DND-41 (cell line): Measurements from ENCODE around the gene THYN1.

ENCODE experiments used
- ATAC-seq: fragments of 200-7000 bp; cut with Tn5 transposase; 3 replicates; pipeline ENCODE4 v1.9.1; 2021; ENCODE audit warnings: low read depth; ENCODE audit not compliant: insufficient read depth
- DNase-seq: peaks from one replicate; pipeline ENCODE4 v3.0.0-alpha.2; 2020
- H2AFZ ChIP-seq: 2 replicates; pipeline ENCODE4 v1.6.0; 2012; ENCODE audit warnings: low read depth, low read length
- H3K27ac ChIP-seq: 2 replicates; pipeline ENCODE4 v1.5.1; 2012; ENCODE audit warnings: low read length, inconsistent platforms
- H3K27me3 ChIP-seq: fragments of 200-600 bp; sonication (generic); 2 replicates; pipeline ENCODE4 v1.6.0; 2012; ENCODE audit warnings: low read length, mild to moderate bottlenecking, inconsistent platforms; ENCODE audit not compliant: insufficient read depth, poor library complexity
- H3K36me3 ChIP-seq: 2 replicates; pipeline ENCODE4 v1.5.1; 2012; ENCODE audit warnings: low read length, inconsistent platforms; ENCODE audit not compliant: insufficient read depth
- H3K4me1 ChIP-seq: 2 replicates; pipeline ENCODE4 v1.5.1; 2012; ENCODE audit warnings: mild to moderate bottlenecking, low read length; ENCODE audit not compliant: insufficient read depth
- H3K4me2 ChIP-seq: 2 replicates; pipeline ENCODE4 v1.6.0; 2012; ENCODE audit warnings: mild to moderate bottlenecking, moderate library complexity, low read length, inconsistent platforms; ENCODE audit not compliant: insufficient read depth
- H3K4me3 ChIP-seq, 2 experiments: fragments of 200-600 bp in 1 of 2; shearing (Covaris generic) in 1 of 2; 2 replicates each; pipeline ENCODE4 v1.5.1; 2012 to 2016; ENCODE audit warnings: inconsistent platforms in 2 of 2, low read length in 2 of 2, mild to moderate bottlenecking in 2 of 2, low read depth in 1 of 2, moderate library complexity in 1 of 2
- H3K79me2 ChIP-seq: 2 replicates; pipeline ENCODE4 v1.6.0; 2012; ENCODE audit warnings: low read length, inconsistent platforms; ENCODE audit not compliant: insufficient read depth
- H3K9ac ChIP-seq: 2 replicates; pipeline ENCODE4 v1.6.0; 2012; ENCODE audit warnings: low read depth, mild to moderate bottlenecking, inconsistent platforms, low read length, moderate library complexity
- H3K9me3 ChIP-seq: 2 replicates; pipeline ENCODE4 v1.5.1; 2012; ENCODE audit warnings: low read length, moderate library complexity, mild to moderate bottlenecking, inconsistent platforms; ENCODE audit not compliant: insufficient read depth, severe bottlenecking
- H4K20me1 ChIP-seq: 2 replicates; pipeline ENCODE4 v1.6.0; 2012; ENCODE audit warnings: low read length; ENCODE audit not compliant: insufficient read depth
- EZH2 ChIP-seq: IDR thresholded peaks from 3 replicates; pipeline ENCODE4 v1.6.1; 2012; ENCODE audit warnings: borderline replicate concordance, low read depth, mild to moderate bottlenecking, moderate library complexity, low read length, inconsistent platforms; ENCODE audit not compliant: severe bottlenecking
- TF ChIP-seq, protein P1 (sequence below): IDR thresholded peaks from 2 replicates; pipeline ENCODE4 v1.5.1; 2012; ENCODE audit warnings: borderline replicate concordance, low read length, moderate library complexity, mild to moderate bottlenecking; ENCODE audit not compliant: poor library complexity, severe bottlenecking; ENCODE audit errors: extremely low read depth

Gene THYN1

DNA sequence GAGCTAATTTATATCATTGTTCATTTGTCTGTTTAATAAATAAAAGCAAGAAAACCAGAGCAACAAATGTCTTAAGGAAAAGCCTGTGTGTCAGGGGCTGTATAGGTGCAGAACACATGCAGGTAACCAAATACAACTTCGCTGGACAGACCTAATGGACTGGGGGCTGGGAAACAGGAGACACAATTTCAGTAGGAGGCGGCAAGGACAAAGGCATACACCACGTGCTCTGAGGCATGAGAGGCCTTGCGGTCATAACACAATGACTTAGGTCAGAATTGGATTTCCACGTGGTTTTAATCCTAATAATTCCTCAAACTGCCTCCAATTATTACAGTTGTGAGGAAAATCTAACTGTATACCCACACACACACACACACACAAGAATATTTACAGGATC, 14.3 kb upstream of the THYN1 start:
- Histone ChIP-seq H4K20me1 (no peaks in the 10 kb centered on the region), H3K4me3 (no peak overlapping the region), H2AFZ (no peak overlapping the region), H3K4me2 (no peak overlapping the region), H3K9ac (no peak overlapping the region), H3K4me1 (peaks cover 35% of the 10 kb centered on the region), H3K36me3 (peaks cover 21% of the 10 kb centered on the region), H3K27me3 (no peaks in the 10 kb centered on the region), H3K27ac (no peak overlapping the region; the same call in 1 of the 2 replicates), H3K9me3 (no peaks in the 10 kb centered on the region), H3K79me2 (peaks cover 51% of the 10 kb centered on the region)
- TF ChIP-seq, protein P1, sequence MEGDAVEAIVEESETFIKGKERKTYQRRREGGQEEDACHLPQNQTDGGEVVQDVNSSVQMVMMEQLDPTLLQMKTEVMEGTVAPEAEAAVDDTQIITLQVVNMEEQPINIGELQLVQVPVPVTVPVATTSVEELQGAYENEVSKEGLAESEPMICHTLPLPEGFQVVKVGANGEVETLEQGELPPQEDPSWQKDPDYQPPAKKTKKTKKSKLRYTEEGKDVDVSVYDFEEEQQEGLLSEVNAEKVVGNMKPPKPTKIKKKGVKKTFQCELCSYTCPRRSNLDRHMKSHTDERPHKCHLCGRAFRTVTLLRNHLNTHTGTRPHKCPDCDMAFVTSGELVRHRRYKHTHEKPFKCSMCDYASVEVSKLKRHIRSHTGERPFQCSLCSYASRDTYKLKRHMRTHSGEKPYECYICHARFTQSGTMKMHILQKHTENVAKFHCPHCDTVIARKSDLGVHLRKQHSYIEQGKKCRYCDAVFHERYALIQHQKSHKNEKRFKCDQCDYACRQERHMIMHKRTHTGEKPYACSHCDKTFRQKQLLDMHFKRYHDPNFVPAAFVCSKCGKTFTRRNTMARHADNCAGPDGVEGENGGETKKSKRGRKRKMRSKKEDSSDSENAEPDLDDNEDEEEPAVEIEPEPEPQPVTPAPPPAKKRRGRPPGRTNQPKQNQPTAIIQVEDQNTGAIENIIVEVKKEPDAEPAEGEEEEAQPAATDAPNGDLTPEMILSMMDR, result no peak
- no peak for TF ChIP-seq EZH2
- DNase-seq (no peak), ATAC-seq (no peak)

- Histone ChIP-seq H3K79me2 (peaks cover 45% of the 10 kb centered on the region), H4K20me1 (peaks cover 5% of the 10 kb centered on the region; the same call in 1 of the 2 replicates), H3K36me3 (peaks cover 27% of the 10 kb centered on the region), H3K4me1 (peaks cover 32% of the 10 kb centered on the region), H3K27ac (peak overlapping the region; percentile 14; the same call in 1 of the 2 replicates), H3K9me3 (no peaks in the 10 kb centered on the region), H3K9ac (no peak overlapping the region), H2AFZ (no peak overlapping the region), H3K4me2 (no peak overlapping the region), H3K4me3 (no peak overlapping the region), H3K27me3 (no peaks in the 10 kb centered on the region)
- DNase-seq, result no peak
- TF ChIP-seq EZH2, result no peak
- TF ChIP-seq, protein P1, result no peak
- no peak for ATAC-seq
Observed at GRCh38 chr11:134266841-134267251, 13.7 kb upstream of the THYN1 start.

GRCh38 chr11:134266440-134266839, 13.3 kb upstream of the THYN1 start:
- peaks cover 30% of the 10 kb centered on the region for H3K4me1 ChIP-seq
- peaks cover 31% of the 10 kb centered on the region for H3K36me3 ChIP-seq
- no peak for DNase-seq
- H3K27me3 ChIP-seq, result no peaks in the 10 kb centered on the region
- H4K20me1 ChIP-seq, result peaks cover 8% of the 10 kb centered on the region; the same call in 1 of the 2 replicates
- no peaks in the 10 kb centered on the region for H3K9me3 ChIP-seq
- no peak overlapping the region for H3K9ac ChIP-seq
- H2AFZ ChIP-seq, result no peak overlapping the region
- no peak for ATAC-seq
- peaks cover 41% of the 10 kb centered on the region for H3K79me2 ChIP-seq
- TF ChIP-seq, protein P1, result no peak
- TF ChIP-seq EZH2, result no peak
- no peak overlapping the region for H3K4me2 ChIP-seq
- no peak overlapping the region for H3K4me3 ChIP-seq
- peak overlapping the region; percentile 32; the same call in 1 of the 2 replicates for H3K27ac ChIP-seq
